Measurements from ENCODE around the gene CEP192. TPM values are rescaled to one million over a fixed set of nuclear protein-coding genes. Genes with fewer than 3 reads are reported as not detected.

CEP192 gene
- total and polyA plus RNA-seq, 2 of the 4 experiments (the other 2 are of a cell fraction) = 17.2 to 29.0 TPM

DNA sequence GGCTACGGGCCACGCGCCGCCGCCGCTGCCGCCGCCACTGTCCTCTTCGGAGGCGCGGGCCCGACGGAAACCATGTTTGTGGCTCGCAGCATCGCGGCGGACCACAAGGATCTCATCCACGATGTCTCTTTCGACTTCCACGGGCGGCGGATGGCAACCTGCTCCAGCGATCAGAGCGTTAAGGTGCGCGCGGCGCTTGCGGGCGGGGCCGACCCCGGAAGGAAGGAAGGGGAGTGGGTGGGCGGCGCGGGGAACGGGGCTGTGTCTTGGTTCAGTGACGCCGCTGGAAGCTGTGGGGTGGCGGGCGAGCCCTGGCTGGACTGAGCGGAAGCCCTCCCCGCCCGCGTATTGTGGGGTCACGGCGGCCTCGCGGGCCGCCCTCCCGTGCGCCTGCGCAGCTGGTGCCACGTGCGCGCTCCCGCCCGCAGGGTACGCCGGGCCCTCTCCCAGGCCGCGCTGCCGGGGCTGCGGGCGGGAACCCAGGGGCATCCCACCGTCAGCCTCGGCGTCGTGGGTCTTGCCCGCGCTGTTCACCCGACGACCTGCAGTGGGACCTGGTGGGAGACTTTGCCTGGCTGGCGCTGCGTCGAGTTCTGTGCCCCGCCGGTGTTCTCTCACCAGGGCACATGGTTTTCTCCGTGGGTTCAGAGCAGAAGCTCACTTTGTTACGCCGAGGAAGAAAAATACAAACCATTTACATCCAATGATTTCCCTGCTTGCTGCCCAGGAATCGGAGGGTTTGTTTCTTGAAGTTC, 42.9 kb upstream of the CEP192 start:
- Histone ChIP-seq H3K18ac (ENCODE audit: low read depth, low read length) (peak overlapping the region; percentile 64), H2AFZ (replicated peaks; ENCODE audit: low read length, poor library complexity) (peak overlapping the region; percentile 98), H3K79me1 (ENCODE audit: low read depth in 1 of 2, low read length in 2 of 2) (peaks cover 22 to 49% of the 10 kb centered on the region in 2 experiments), H3K4me1 (ENCODE audit: control insufficient read depth, insufficient read depth, low read length) (peaks cover 3% of the 10 kb centered on the region; the same call in 1 of the 2 replicates), H3K9ac (ENCODE audit: low read depth, low read length) (peak overlapping the region; percentile 83), H4K5ac (ENCODE audit: low read depth, low read length) (peak overlapping the region; percentile 89), H3K4me2 (ENCODE audit: low read depth, low read length) (peak overlapping the region; percentile 89), H4K91ac (ENCODE audit: insufficient read depth, low read depth, low read length) (peak overlapping the region; percentile 92), H2AK5ac (ENCODE audit: low read depth, low read length) (peak overlapping the region; percentile 85), H3K14ac (replicated peaks; ENCODE audit: low read depth, low read length) (peak overlapping the region; percentile 96), H2BK15ac (ENCODE audit: low read depth, low read length) (peak overlapping the region; percentile 74; the same call in 1 of the 3 replicates), H3K4me3 (ENCODE audit: insufficient read depth, low read depth, low read length) (peak overlapping the region; percentile 88), H3K56ac (ENCODE audit: extremely low read depth, insufficient read depth, low read length) (peak overlapping the region; percentile 86), H3K4ac (ENCODE audit: low read depth, low read length) (peak overlapping the region; percentile 90), H3K27ac (ENCODE audit: insufficient read depth, low read length) (peak overlapping the region; percentile 92), H3K27me3 (ENCODE audit: control insufficient read depth, insufficient read depth, low read length) (no peaks in the 10 kb centered on the region), H4K20me1 (ENCODE audit: insufficient read depth, low read length) (peaks cover 7% of the 10 kb centered on the region), H3K36me3 (ENCODE audit: control insufficient read depth, insufficient read depth, low read length) (no peaks in the 10 kb centered on the region; the same call in 1 of the 2 replicates), H2BK5ac (ENCODE audit: low read depth, low read length, poor library complexity, severe bottlenecking) (peak overlapping the region; percentile 86), H4K8ac (ENCODE audit: low read depth in 2 of 2, low read length in 2 of 2) (peak overlapping the region; percentile 97 to 98), H3K23ac (ENCODE audit: low read depth, low read length) (peak overlapping the region; percentile 77), H2BK20ac (ENCODE audit: low read depth, low read length) (0 out of 2 replicates have a peak overlapping the region, but pooled peaks have one; percentile 0), H2BK120ac (ENCODE audit: low read depth, low read length) (peak overlapping the region; percentile 75), H3K9me1 (ENCODE audit: insufficient read depth, low read length) (peaks cover 13% of the 10 kb centered on the region), H3K9me3 (ENCODE audit: control insufficient read depth, insufficient read depth, low read length) (no peaks in the 10 kb centered on the region), H2AK9ac (replicated peaks; ENCODE audit: low read depth, low read length, poor library complexity) (peak overlapping the region; percentile 90)
- no peak for TF ChIP-seq RCOR1 (IDR thresholded peaks at IDR 0.05; ENCODE audit: insufficient replicate concordance, low read length)
- TF ChIP-seq USF2 (IDR thresholded peaks at IDR 0.05; ENCODE audit: low read depth, low read length) = peak; percentile 91
- TF ChIP-seq MAFK (IDR thresholded peaks at IDR 0.05; ENCODE audit: low read depth, low read length) = no peak
- TF ChIP-seq, protein P1, sequence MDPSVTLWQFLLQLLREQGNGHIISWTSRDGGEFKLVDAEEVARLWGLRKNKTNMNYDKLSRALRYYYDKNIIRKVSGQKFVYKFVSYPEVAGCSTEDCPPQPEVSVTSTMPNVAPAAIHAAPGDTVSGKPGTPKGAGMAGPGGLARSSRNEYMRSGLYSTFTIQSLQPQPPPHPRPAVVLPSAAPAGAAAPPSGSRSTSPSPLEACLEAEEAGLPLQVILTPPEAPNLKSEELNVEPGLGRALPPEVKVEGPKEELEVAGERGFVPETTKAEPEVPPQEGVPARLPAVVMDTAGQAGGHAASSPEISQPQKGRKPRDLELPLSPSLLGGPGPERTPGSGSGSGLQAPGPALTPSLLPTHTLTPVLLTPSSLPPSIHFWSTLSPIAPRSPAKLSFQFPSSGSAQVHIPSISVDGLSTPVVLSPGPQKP (IDR thresholded peaks at IDR 0.05; ENCODE audit: borderline replicate concordance, low read depth, low read length) = no peak
- no peak for TF ChIP-seq SMC3 (IDR thresholded peaks at IDR 0.05; ENCODE audit: low read depth, low read length)
- TF ChIP-seq POLR2A (IDR thresholded peaks at IDR 0.05; ENCODE audit: low read depth, low read length) = peak; percentile 91
- TF ChIP-seq MAZ (IDR thresholded peaks at IDR 0.05; ENCODE audit: borderline replicate concordance, low read depth, low read length) = peak; percentile 92
- peak; percentile 74; the same call in 1 of the 2 replicates for TF ChIP-seq MXI1 (IDR thresholded peaks at IDR 0.05; ENCODE audit: borderline replicate concordance, low read depth, low read length)
- TF ChIP-seq NFE2L2 (IDR thresholded peaks at IDR 0.05; ENCODE audit: low read depth, low read length) = no peak
- no peak for TF ChIP-seq RFX5 (IDR thresholded peaks at IDR 0.05; ENCODE audit: low read depth, low read length)
- TF ChIP-seq BHLHE40 (IDR thresholded peaks at IDR 0.05; ENCODE audit: low read depth, low read length) = no peak
- DNase-seq (peak; percentile 93), ATAC-seq (ENCODE audit: low read depth) (peak; percentile 82)
- intact Hi-C loops (cut with micrococcal nuclease) (loop anchor here (5.0 to 10.0 kb wide), 2 partner anchors 207 to 571 kb away; partner anchors contain the start of gene AFG3L2), in situ Hi-C loops (cut with MboI; ENCODE audit: low sequenced_read_pairs) (loop anchor here (10.0 kb wide), 1 partner anchor 573 kb away; the partner anchor contains the start of gene AFG3L2), dilution Hi-C loops (cut with HindIII; ENCODE audit: low sequenced_read_pairs, unreplicated experiment) (no loop called here)
- 6% methylated on average over 28 of the region's 81 CpGs; no CpG with 5 or more reads in 1 of the 2 experiments for WGBS, 2 experiments (ENCODE audit: extremely low coverage in 2 of 2, insufficient read length in 1 of 2)
- ChIA-PET CTCF (no interaction called here), POLR2A (ENCODE audit: unreplicated experiment) (no interaction called here)
- no TSS peak for BruUV-seq (replicated peaks)

Data from IMR-90 (cell line).